ENCODE measurements around the gene MYBPC3.

Gene MYBPC3

DNA sequence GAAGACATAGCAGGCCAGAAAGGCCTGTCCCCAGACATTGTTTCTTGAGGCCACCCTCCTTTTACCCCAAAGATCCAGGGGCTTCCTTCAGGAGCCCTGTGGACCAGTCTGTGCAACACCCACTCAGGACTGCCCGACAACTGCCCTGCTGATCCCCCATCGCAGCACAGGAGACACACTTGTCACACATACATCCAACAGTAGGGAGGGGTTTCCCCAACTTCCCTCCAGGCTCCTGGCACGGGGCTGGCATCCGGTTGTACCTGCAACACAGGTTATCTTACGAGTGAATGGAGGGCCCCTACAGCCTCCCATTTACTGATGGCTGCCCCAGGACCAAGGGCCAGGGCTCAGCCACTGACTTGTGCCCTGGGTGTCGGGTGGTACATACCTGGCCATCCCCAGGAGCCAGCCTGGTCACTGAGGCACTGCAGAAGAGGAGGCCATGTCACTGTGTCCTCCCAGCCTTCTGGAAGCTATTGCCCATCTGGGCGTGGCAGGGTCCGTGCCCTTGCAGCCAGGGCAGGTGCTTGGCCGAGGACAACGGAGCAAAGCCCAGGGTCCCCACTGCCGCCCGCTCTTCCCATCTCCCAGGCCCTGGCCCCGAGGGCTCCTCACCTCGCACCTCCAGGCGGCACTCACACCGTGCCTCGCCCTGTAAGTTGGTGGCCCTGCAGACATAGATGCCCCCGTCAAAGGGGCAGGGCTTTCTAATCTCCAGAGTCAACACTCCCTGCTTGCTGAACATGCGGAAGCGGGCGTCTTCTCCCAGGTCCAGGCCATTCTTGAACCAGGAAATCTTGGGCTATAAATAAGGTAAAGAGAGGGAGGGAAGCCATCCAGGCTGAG lies 20.8 kb downstream of the MYBPC3 start:
- no peak for DNase-seq (ENCODE audit: low read depth)
- H3K4me3 ChIP-seq (ENCODE audit: control insufficient read depth, low read depth, low read length) = no peak overlapping the region
- TF ChIP-seq, protein P1, sequence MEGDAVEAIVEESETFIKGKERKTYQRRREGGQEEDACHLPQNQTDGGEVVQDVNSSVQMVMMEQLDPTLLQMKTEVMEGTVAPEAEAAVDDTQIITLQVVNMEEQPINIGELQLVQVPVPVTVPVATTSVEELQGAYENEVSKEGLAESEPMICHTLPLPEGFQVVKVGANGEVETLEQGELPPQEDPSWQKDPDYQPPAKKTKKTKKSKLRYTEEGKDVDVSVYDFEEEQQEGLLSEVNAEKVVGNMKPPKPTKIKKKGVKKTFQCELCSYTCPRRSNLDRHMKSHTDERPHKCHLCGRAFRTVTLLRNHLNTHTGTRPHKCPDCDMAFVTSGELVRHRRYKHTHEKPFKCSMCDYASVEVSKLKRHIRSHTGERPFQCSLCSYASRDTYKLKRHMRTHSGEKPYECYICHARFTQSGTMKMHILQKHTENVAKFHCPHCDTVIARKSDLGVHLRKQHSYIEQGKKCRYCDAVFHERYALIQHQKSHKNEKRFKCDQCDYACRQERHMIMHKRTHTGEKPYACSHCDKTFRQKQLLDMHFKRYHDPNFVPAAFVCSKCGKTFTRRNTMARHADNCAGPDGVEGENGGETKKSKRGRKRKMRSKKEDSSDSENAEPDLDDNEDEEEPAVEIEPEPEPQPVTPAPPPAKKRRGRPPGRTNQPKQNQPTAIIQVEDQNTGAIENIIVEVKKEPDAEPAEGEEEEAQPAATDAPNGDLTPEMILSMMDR (IDR thresholded peaks at IDR 0.05; ENCODE audit: control insufficient read depth, insufficient read depth, low read depth, low read length, missing control alignments) = no peak

DNA sequence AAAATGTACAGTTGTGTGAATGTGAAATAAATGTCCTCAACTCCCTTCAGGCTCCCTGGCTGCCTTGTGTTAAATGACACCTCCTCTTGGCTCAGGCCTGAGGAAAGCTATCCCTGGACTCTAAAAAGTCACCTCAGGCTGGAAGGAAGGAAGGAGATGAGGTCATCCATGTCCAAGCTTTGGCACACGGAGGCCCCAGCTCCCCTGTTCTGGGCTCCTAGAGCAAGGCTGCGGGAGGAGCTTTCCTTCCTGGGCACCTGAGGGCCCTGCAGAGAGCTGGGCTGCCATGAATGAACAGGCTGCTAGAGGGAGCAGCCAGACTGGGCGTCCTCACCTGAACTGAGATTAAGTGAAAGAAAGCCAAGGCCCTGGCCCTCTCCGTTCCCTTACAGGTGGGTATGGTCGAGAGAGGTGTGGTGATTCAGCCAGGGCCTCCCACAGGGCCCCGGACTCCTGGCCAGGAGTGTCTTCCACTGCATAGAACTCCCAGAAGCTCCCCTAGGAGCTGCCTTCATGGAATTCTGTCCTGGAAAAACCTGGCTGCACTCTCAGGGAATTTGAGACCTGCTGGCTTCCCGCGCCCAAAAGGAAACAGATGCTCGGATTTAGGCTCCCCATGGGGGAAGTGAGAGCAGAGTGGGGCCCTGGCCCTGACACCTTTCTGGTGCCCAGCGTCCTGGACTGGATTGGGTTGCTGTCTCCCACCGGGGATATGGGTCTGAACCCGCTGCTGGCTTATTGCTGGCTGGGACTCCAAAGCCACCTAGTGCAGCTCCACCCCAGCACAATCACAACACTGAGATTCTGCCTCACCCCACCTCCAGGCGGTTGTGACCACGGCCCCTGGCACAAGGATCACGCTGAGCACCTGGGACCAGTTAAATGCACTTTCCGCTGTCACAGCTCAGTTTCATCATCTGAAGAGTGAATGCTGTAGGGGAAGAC lies 22.2 kb downstream of the MYBPC3 start:
- TF ChIP-seq, protein P1 (IDR thresholded peaks at IDR 0.05; ENCODE audit: control insufficient read depth, insufficient read depth, low read depth, low read length, missing control alignments) = no peak
- DNase-seq (ENCODE audit: low read depth) = no peak
- no peak overlapping the region for H3K4me3 ChIP-seq (ENCODE audit: control insufficient read depth, low read depth, low read length)

DNA sequence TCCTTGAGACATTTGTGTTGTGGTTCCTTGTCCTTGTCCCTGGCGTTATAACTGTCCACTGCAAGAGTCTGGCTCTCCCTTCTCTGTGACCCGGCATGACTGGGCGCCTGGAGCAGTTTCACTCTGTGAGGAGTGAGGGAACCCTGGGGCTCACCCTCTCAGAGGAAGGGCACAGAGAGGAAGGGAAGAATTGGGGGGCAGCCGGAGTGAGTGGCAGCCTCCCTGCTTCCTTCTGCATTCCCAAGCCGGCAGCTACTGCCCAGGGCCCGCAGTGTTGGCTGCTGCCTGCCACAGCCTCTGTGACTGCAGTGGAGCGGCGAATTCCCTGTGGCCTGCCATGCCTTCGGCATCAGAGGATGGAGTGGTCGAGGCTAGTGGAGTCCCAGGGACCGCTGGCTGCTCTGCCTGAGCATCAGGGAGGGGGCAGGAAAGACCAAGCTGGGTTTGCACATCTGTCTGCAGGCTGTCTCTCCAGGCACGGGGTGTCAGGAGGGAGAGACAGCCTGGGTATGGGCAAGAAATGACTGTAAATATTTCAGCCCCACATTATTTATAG lies 23.0 kb downstream of the MYBPC3 start:
- TF ChIP-seq, protein P1 (IDR thresholded peaks at IDR 0.05; ENCODE audit: control insufficient read depth, insufficient read depth, low read depth, low read length, missing control alignments) = no peak
- DNase-seq (ENCODE audit: low read depth) = no peak

DNA sequence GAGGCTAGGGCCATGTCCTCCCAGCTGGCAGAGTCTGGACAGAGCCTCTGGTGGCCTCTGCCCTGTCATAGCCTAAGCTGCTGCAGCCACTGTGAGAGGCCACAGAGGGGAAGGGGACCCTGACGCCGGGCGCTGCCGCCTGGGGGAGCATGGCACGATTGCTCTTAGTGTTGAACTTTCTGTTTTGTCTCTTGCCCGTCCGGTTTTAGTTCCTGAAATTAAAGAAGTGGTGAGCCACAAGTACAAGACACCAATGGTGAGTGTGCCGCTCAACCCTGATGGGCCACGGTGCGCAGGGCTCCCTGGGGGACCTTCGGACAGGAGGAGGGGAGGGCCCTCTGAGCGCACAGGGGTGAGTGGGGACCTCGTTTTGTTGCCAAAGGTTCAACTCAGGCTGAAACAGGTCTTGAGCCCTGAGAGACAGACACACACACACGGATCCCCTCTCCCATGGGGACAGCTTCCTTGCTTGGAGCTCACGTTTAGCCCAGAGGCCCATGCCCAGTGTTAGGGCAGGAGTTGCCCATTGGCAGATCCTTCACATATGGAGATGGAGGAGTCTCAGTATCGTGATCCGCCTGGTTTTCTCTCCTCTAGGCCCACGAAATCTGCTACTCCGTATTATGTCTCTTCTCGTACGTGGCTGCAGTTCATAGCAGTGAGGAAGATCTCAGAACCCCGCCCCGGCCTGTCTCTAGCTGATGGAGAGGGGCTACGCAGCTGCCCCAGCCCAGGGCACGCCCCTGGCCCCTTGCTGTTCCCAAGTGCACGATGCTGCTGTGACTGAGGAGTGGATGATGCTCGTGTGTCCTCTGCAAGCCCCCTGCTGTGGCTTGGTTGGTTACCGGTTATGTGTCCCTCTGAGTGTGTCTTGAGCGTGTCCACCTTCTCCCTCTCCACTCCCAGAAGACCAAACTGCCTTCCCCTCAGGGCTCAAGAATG lies 23.8 kb downstream of the MYBPC3 start:
- DNase-seq (ENCODE audit: low read depth) = no peak
- TF ChIP-seq, protein P1 (IDR thresholded peaks at IDR 0.05; ENCODE audit: control insufficient read depth, insufficient read depth, low read depth, low read length, missing control alignments) = no peak
- H3K4me3 ChIP-seq (ENCODE audit: control insufficient read depth, low read depth, low read length) = no peak overlapping the region

More for the DNA sequence above, 23.0 kb downstream of the MYBPC3 start:
- no peak overlapping the region for H3K4me3 ChIP-seq (ENCODE audit: control insufficient read depth, low read depth, low read length)

DNA sequence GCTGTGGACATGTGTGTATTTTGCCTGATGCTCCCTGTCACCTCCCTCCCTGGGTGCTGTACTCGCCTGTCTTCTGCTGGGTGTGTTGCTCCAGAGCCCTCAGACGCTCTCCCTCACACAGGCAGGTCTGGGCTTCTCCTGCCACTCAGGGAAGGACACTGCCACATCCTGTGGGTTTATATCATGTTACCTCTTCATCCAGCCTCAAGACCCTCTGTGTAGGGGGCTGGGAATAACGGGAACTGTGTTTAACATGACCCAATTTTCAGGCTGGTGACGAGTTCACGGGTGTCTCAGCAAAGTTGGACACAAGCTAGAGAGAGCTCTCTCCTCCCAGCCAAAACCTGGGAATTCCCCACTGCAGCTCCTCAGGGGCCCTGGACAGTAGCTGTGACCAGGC lies 24.6 kb downstream of the MYBPC3 start:
- H3K4me3 ChIP-seq (ENCODE audit: control insufficient read depth, low read depth, low read length) = no peak overlapping the region
- no peak for DNase-seq (ENCODE audit: low read depth)
- TF ChIP-seq, protein P1 (IDR thresholded peaks at IDR 0.05; ENCODE audit: control insufficient read depth, insufficient read depth, low read depth, low read length, missing control alignments) = no peak
